ENCODE results near the gene TMEM131. TPM values are rescaled to one million over a fixed set of nuclear protein-coding genes. Genes with fewer than 3 reads are reported as not detected.

TMEM131 gene
- total RNA-seq, 1 experiment from 2014 or later = 21.9 TPM

DNA sequence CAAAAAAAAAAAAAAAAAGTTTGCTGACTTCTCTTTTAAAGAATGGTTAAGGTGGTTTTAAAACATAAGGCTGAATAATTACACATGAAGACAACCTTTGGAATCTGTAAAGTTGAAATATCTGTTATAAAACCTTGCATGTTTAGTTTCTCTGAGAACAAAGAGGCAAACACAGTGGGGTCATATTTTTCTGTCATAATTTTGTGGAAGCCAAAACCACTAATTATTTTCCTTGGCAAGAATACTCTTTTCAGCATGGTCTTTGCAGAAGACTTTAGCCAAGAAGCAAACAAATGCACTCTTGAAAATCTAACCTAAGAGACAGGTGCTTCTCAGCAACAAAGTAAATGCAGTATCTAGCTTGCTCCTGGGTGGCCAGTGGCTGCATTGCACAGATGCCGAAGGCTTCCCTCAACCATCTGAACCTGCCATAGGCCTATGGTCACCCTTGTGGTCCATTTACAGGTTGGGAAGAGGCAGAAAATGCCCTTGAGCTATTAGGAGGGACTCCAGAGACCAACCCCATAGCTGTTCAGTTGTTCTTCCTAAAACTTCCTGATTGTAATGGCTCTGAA, 237.5 kb downstream of the TMEM131 start:
- peaks cover 18% of the 10 kb centered on the region for H3K4me1 Mint-ChIP-seq
- no peaks in the 10 kb centered on the region for H3K9me3 Mint-ChIP-seq
- no peak overlapping the region for H3K27ac Mint-ChIP-seq
- ATAC-seq (no peak), DNase-seq (ENCODE audit: low spot score) (no peak)
- peaks cover 32% of the 10 kb centered on the region for H3K36me3 Mint-ChIP-seq
- ChIA-PET POLR2A (no interaction called here), CTCF (interaction anchor here (0.7 to 0.9 kb wide), 2 partner anchors 17 to 167 kb away, joined by 3 read pairs; no protein-coding TSS in a partner anchor)
- no peaks in the 10 kb centered on the region; the same call in 1 of the 2 replicates for H3K27me3 Mint-ChIP-seq (ENCODE audit: low read depth)
- TF ChIP-seq, protein P1, sequence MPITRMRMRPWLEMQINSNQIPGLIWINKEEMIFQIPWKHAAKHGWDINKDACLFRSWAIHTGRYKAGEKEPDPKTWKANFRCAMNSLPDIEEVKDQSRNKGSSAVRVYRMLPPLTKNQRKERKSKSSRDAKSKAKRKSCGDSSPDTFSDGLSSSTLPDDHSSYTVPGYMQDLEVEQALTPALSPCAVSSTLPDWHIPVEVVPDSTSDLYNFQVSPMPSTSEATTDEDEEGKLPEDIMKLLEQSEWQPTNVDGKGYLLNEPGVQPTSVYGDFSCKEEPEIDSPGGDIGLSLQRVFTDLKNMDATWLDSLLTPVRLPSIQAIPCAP (CRISPR knock-in tag; IDR thresholded peaks at IDR 0.05) = no peak
- no peak for TF ChIP-seq OVOL2 (CRISPR knock-in tag; IDR thresholded peaks at IDR 0.05; ENCODE audit: borderline replicate concordance)
- no peak for TF ChIP-seq ZNF219 (CRISPR knock-in tag; IDR thresholded peaks at IDR 0.05; ENCODE audit: borderline replicate concordance)
- TF ChIP-seq, protein P2, sequence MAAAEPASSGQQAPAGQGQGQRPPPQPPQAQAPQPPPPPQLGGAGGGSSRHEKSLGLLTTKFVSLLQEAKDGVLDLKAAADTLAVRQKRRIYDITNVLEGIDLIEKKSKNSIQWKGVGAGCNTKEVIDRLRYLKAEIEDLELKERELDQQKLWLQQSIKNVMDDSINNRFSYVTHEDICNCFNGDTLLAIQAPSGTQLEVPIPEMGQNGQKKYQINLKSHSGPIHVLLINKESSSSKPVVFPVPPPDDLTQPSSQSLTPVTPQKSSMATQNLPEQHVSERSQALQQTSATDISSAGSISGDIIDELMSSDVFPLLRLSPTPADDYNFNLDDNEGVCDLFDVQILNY (CRISPR knock-in tag; IDR thresholded peaks at IDR 0.05) = no peak
- no peak for TF ChIP-seq ZNF416 (CRISPR knock-in tag; IDR thresholded peaks at IDR 0.05)
- TF ChIP-seq, protein P3, sequence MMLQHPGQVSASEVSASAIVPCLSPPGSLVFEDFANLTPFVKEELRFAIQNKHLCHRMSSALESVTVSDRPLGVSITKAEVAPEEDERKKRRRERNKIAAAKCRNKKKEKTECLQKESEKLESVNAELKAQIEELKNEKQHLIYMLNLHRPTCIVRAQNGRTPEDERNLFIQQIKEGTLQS (CRISPR knock-in tag; conservative IDR thresholded peaks at IDR 0.05) = no peak
- TF ChIP-seq ZNF423 (CRISPR knock-in tag; IDR thresholded peaks at IDR 0.05) = no peak
- no peak overlapping the region for H3K4me3 Mint-ChIP-seq

DNA sequence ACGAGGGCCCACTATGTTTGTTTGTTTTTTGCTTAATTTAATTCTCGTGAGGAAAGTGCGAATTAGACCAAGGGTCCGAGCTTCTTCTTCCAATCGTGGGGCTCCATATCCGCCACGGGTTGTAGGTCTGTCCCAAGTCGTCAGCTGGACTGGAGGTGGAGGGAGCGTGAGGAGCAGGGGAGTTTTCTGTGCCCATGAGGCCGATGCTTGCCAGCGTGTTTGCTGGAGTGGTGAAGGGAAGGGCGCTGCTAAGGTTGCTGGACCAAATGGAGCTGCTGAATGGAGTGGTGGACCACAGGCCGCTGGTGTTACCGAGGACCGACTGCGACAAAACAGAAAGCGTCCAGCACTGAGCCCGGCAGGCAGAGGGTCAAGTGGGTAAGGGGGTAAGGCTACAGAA, 238.7 kb downstream of the TMEM131 start:
- peaks cover 21% of the 10 kb centered on the region for H3K4me1 Mint-ChIP-seq
- H3K36me3 Mint-ChIP-seq = peaks cover 30% of the 10 kb centered on the region
- CTCF ChIA-PET = interaction anchor here (0.9 to 1.0 kb wide), 4 partner anchors 9 to 17 kb away, joined by 3 to 4 read pairs (median 3); no protein-coding TSS in a partner anchor
- POLR2A ChIA-PET = no interaction called here
- no peaks in the 10 kb centered on the region for H3K9me3 Mint-ChIP-seq
- DNase-seq (ENCODE audit: low spot score) = no peak
- no peak overlapping the region for H3K4me3 Mint-ChIP-seq
- TF ChIP-seq HMGA2 (CRISPR knock-in tag; IDR thresholded peaks at IDR 0.05) (no peak), NFYB (CRISPR knock-in tag; conservative IDR thresholded peaks at IDR 0.05; ENCODE audit: low read depth) (no peak), TCF7 (CRISPR knock-in tag; IDR thresholded peaks at IDR 0.05; ENCODE audit: low read depth) (no peak), TEAD1 (CRISPR knock-in tag; IDR thresholded peaks at IDR 0.05) (no peak), ATF1 (CRISPR knock-in tag; IDR thresholded peaks at IDR 0.05) (no peak), ZBTB21 (CRISPR knock-in tag; IDR thresholded peaks at IDR 0.05; ENCODE audit: borderline replicate concordance) (no peak), CREM (CRISPR knock-in tag; IDR thresholded peaks at IDR 0.05) (no peak), ESRRA (CRISPR knock-in tag; IDR thresholded peaks at IDR 0.05; ENCODE audit: borderline replicate concordance) (no peak), ZNF416 (CRISPR knock-in tag; IDR thresholded peaks at IDR 0.05) (no peak)
- TF ChIP-seq, protein P4, sequence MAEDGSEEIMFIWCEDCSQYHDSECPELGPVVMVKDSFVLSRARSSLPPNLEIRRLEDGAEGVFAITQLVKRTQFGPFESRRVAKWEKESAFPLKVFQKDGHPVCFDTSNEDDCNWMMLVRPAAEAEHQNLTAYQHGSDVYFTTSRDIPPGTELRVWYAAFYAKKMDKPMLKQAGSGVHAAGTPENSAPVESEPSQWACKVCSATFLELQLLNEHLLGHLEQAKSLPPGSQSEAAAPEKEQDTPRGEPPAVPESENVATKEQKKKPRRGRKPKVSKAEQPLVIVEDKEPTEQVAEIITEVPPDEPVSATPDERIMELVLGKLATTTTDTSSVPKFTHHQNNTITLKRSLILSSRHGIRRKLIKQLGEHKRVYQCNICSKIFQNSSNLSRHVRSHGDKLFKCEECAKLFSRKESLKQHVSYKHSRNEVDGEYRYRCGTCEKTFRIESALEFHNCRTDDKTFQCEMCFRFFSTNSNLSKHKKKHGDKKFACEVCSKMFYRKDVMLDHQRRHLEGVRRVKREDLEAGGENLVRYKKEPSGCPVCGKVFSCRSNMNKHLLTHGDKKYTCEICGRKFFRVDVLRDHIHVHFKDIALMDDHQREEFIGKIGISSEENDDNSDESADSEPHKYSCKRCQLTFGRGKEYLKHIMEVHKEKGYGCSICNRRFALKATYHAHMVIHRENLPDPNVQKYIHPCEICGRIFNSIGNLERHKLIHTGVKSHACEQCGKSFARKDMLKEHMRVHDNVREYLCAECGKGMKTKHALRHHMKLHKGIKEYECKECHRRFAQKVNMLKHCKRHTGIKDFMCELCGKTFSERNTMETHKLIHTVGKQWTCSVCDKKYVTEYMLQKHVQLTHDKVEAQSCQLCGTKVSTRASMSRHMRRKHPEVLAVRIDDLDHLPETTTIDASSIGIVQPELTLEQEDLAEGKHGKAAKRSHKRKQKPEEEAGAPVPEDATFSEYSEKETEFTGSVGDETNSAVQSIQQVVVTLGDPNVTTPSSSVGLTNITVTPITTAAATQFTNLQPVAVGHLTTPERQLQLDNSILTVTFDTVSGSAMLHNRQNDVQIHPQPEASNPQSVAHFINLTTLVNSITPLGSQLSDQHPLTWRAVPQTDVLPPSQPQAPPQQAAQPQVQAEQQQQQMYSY (CRISPR knock-in tag; IDR thresholded peaks at IDR 0.05) = no peak
- TF ChIP-seq, protein P2 (CRISPR knock-in tag; IDR thresholded peaks at IDR 0.05) = no peak
- TF ChIP-seq, protein P5, sequence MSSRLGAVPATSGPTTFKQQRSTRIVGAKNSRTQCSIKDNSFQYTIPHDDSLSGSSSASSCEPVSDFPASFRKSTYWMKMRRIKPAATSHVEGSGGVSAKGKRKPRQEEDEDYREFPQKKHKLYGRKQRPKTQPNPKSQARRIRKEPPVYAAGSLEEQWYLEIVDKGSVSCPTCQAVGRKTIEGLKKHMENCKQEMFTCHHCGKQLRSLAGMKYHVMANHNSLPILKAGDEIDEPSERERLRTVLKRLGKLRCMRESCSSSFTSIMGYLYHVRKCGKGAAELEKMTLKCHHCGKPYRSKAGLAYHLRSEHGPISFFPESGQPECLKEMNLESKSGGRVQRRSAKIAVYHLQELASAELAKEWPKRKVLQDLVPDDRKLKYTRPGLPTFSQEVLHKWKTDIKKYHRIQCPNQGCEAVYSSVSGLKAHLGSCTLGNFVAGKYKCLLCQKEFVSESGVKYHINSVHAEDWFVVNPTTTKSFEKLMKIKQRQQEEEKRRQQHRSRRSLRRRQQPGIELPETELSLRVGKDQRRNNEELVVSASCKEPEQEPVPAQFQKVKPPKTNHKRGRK (CRISPR knock-in tag; IDR thresholded peaks at IDR 0.05; ENCODE audit: borderline replicate concordance) = no peak
- TF ChIP-seq, protein P6, sequence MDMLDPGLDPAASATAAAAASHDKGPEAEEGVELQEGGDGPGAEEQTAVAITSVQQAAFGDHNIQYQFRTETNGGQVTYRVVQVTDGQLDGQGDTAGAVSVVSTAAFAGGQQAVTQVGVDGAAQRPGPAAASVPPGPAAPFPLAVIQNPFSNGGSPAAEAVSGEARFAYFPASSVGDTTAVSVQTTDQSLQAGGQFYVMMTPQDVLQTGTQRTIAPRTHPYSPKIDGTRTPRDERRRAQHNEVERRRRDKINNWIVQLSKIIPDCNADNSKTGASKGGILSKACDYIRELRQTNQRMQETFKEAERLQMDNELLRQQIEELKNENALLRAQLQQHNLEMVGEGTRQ (CRISPR knock-in tag; IDR thresholded peaks at IDR 0.05) = no peak
- ATAC-seq = no peak
- no peak overlapping the region for H3K27ac Mint-ChIP-seq
- no peaks in the 10 kb centered on the region; the same call in 1 of the 2 replicates for H3K27me3 Mint-ChIP-seq (ENCODE audit: low read depth)

Measured in WTC11 (cell line).